ENCODE measurements around the gene GNB1. TPM values are rescaled to one million over a fixed set of nuclear protein-coding genes. Genes with fewer than 3 reads are reported as not detected.

The GNB1 gene
- total RNA-seq, 1 experiment from 2014 or later = 400 TPM

GRCh38 chr1:1874901-1875300, 16.0 kb downstream of the GNB1 start:
- peaks cover 8 to 12% of the 10 kb centered on the region in 2 experiments; a peak in 4 of 5 replicates for H3K9me3 Mint-ChIP-seq
- Histone ChIP-seq H2BK12ac (ENCODE audit: insufficient read length, low read depth, low read length) (no peak overlapping the region), H3K79me2 (ENCODE audit: insufficient read depth, low read length) (peaks cover 89% of the 10 kb centered on the region), H4K91ac (ENCODE audit: insufficient read length, low read depth, low read length) (no peak overlapping the region), H2BK120ac (ENCODE audit: low read depth, low read length, poor library complexity, severe bottlenecking) (no peak overlapping the region), H3K9ac (ENCODE audit: extremely low read depth, insufficient read length, low read length) (no peak overlapping the region), H3K23ac (ENCODE audit: insufficient read length, low read depth, low read length) (no peak overlapping the region), H3K23me2 (ENCODE audit: insufficient read length, low read depth, low read length, poor library complexity, severe bottlenecking) (no peaks in the 10 kb centered on the region), H3K18ac (ENCODE audit: insufficient read length, low read depth, low read length) (no peak overlapping the region), H3K79me1 (ENCODE audit: insufficient read depth, low read depth, low read length, poor library complexity, severe bottlenecking) (peaks cover 12% of the 10 kb centered on the region), H3K56ac (ENCODE audit: insufficient read length, low read depth, low read length) (no peak overlapping the region), H4K20me1 (ENCODE audit: control insufficient read depth, insufficient read depth, insufficient read length) (no peaks in the 10 kb centered on the region), H2AK5ac (ENCODE audit: insufficient read length, low read length) (no peak overlapping the region), H4K8ac (replicated peaks; ENCODE audit: insufficient read length, low read depth, low read length) (no peak overlapping the region), H3K9me3 (ENCODE audit: control insufficient read depth, low read depth, low read length) (no peaks in the 10 kb centered on the region), H3K27me3 (ENCODE audit: insufficient read depth, low read length) (no peaks in the 10 kb centered on the region), H2BK15ac (ENCODE audit: low read depth, low read length) (no peak overlapping the region), H3K14ac (ENCODE audit: insufficient read depth, low read length) (no peak overlapping the region), H3K4me1 (ENCODE audit: insufficient read depth, low read length) (no peaks in the 10 kb centered on the region), H3T11ph (ENCODE audit: low read length) (no peak overlapping the region), H2AFZ (ENCODE audit: low read length) (no peak overlapping the region), H3K27ac (ENCODE audit: insufficient read length, low read depth, low read length) (no peak overlapping the region), H3K4ac (ENCODE audit: low read depth, low read length) (no peak overlapping the region), H4K5ac (ENCODE audit: insufficient read length, low read depth, low read length) (no peak overlapping the region), H2BK5ac (ENCODE audit: insufficient read length, low read length) (no peak overlapping the region), H2BK20ac (ENCODE audit: low read depth, low read length, poor library complexity, severe bottlenecking) (no peak overlapping the region), H3K4me2 (ENCODE audit: insufficient read depth, insufficient read length, low read length) (no peak overlapping the region)
- H3K27ac Mint-ChIP-seq = no peak overlapping the region
- peaks cover 40% of the 10 kb centered on the region in 2 experiments for H3K4me1 Mint-ChIP-seq
- no peak overlapping the region for H3K4me3 Mint-ChIP-seq
- TF ChIP-seq CTCF (conservative IDR thresholded peaks at IDR 0.05) = no peak
- no peak for DNase-seq
- peaks cover 63 to 69% (median 68%) of the 10 kb centered on the region in 3 experiments for H3K36me3 Mint-ChIP-seq (ENCODE audit: insufficient read depth in 1 of 3, low read depth in 3 of 3)
- whole genome bisulfite sequencing (ENCODE audit: extremely low coverage, insufficient read length, low lambda C conversion rate) = no CpG with 5 or more reads among the region's 7 CpGs
- no peaks in the 10 kb centered on the region for H3K27me3 Mint-ChIP-seq (ENCODE audit: low read depth)

All from H9 (cell line).